Urothelium cell line (cell line): ENCODE data around the gene RABL3.
"Not testable (repeated sequence)": the region's sequence is repeated elsewhere in the genome, so short reads cannot be mapped to it uniquely, and the experiment has no call there.

ENCODE experiments used
- DNase-seq: peaks from one replicate; pipeline ENCODE4 v3.0.0; 2011; ENCODE audit warnings: low spot score, mixed read lengths
- FAIRE-seq: peaks from 2 replicates; lab custom pipeline; 2011; peaks lifted over from hg19 to GRCh38; lab: Jason Lieb, UNC

Gene RABL3

DNA sequence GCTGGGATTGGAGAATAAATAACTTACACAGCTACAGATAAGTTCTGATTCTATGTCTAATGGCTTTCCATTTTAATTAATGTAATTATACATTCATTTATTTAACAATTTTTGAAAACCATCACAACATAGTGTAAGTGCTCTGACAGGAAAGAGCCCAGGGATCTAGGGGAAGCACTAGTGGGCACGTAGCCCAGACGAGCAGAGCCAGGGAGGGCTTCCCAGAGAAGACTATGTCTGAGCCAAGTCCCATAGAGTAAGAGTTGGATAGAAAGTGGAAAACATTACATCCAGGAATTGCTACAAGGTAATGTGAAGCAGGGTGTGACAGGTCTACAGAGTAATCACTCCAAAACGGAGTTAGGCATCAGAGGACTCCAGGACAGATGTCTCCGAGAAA, 57.4 kb downstream of the RABL3 start:
- DNase-seq (no peak), FAIRE-seq (no peak)

DNA sequence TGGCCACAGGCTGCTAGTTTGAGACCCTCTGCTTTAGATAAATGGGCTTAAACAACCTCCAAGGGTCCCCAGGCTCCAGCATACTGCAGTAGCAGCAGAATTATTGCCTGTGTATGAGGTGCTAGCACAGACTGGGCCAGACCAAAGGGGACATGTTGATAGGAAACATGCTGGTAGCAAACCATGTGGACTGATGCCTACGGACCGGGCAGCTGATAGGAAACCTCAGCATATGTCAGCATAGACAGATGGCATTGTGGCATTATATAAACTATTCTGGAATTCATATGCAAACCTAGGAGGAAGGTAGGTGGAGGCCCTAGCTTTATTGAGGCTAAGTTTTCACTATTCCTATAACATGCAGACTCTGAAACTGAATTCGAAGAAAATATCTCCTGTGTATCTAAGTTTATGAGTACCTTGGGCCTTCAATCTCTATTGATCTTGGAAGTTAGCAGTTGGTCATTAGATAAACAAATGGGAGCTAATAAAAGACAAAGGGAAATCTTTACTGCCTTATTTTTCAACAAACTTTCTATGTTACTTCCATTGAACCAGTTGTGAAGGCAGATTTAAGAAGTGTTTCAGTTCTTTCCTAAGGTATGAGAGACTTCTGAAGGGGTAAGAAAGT, 58.5 kb downstream of the RABL3 start:
- DNase-seq (no peak), FAIRE-seq (no peak)

DNA sequence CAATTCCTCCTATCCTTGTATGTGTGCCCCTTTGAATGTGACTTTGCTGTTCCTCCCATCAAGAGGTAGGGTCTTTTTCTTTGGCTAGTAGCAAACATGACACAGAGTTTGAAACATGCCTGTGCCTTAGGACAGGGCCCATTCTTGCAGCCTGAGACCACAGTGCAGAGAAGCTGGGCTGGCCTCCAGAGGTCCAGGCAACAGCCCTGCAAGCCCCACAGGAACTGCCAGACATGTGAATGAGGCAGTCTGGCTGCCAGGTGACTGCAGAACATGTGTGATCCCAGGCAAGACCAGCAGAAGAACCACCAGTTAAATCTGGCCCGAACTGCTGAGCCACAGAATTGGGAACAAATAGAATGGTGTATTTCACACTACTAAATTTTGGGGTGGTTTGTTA, 59.1 kb downstream of the RABL3 start:
- FAIRE-seq (no peak), DNase-seq (no peak)

- no peak for DNase-seq
- no peak for FAIRE-seq
Measured at GRCh38 chr3:120682095-120682681, 60.1 kb downstream of the RABL3 start, which contains the start of gene HGD. Gene HGD (minus strand): TSS chr3:120682239. CDS start chr3:120682111, 128 bp downstream.

DNA sequence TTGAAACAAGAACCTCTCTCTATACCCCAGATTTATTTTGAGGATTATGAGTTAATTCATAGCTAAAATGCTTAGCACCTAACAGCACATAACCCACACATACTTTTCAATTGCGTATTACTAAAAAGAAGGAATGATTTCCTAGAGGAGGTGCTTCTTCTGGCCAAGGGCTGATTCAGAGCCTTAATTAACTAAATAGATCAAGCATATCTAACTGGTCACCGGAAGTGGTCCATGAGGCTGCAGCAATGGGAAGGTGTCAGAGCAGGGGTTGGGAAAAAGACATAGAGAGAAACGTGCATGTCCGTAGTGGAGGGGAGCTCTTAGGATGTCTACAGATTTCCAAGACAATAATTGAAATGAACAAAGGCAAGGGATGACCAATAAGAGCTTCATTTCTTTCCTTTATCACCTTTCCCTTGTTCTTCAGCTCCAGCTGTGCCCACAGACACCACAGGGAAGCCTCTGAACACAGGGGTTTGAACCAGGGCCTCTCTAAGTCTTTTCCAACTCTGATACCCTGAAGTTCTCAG, 60.7 kb downstream of the RABL3 start:
- FAIRE-seq (no peak), DNase-seq (no peak)

GRCh38 chr3:120681018-120681417, 61.3 kb downstream of the RABL3 start:
- no peak for FAIRE-seq
- no peak for DNase-seq

DNA sequence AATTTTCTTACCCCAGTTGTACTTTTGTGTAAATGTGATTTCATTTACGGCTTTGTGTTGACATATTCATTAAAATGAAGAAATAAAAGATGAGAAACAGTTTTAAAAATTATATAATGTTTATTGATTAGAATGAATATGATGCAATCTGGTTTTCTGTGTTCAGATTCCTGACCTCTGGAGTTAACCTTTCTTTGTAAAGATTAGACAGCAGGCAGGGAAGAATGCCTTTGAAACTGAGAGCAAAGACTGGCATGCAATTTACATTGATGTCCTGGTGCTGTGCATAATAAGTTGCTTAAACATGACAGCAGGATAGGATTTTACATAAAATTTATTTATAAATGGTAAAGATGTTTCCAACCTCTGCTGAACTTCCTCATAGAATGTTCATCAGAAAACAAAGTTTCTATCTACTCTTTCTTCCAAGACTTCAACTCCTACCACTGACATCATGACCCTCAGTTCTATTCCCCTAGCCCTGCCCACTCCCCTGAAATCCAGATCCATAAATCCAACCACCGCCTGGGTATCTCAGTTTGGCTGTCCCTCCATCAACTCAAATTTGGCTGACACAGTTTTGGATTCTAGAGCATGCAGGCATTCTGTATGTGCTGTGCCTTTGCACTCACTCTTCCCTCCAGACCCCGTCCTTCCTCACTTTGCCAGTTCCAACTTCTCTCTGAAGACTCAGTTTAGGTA, 62.0 kb downstream of the RABL3 start:
- FAIRE-seq, result no peak
- no peak for DNase-seq

DNA sequence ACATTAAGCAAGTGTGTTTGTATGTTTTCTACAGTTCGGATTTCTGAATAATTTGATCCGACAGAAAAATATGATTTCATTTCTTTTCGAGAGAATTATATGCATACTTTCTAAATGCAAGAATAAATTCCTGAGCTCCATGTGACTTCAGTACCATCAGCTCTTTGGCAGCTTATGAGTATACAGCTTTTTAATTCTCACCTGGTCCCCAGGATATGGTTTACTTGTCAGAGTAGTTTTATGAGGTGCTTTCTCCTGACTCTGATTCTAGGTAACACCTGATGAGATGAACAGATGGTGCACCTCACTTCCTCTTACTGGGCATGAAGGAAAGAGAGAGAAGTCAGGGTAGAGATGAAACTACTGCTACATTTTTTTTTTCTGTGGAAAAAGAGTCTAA, 63.3 kb downstream of the RABL3 start:
- DNase-seq (no peak), FAIRE-seq (no peak)

- FAIRE-seq (no peak), DNase-seq (peak; percentile 16)
Measured at GRCh38 chr3:120678331-120678947, 63.9 kb downstream of the RABL3 start.

DNA sequence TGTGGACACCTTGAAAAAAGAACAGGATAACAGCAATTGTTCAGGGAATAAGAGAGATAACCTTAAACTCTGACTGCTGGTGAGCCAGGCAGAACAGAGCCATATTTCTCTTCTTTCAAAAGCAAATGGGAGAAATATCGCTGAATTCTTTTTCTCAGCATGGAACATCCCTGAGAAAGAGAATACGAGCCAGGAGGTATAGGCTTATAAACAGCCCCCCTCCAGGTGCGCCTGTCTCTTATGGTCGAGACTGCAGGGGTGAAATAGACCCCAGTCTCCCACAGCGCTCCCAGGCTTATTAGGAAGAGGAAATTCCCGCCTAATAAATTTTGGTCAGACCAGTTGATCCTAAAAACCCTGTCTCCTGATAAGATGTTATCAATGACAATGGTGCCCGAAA, 65.1 kb downstream of the RABL3 start:
- not testable (repeated sequence) for FAIRE-seq

GRCh38 chr3:120673116-120673515, 69.2 kb downstream of the RABL3 start:
- no peak for DNase-seq
- no peak for FAIRE-seq

More for the DNA sequence above, 65.1 kb downstream of the RABL3 start:
- DNase-seq, result not testable (repeated sequence)

DNA sequence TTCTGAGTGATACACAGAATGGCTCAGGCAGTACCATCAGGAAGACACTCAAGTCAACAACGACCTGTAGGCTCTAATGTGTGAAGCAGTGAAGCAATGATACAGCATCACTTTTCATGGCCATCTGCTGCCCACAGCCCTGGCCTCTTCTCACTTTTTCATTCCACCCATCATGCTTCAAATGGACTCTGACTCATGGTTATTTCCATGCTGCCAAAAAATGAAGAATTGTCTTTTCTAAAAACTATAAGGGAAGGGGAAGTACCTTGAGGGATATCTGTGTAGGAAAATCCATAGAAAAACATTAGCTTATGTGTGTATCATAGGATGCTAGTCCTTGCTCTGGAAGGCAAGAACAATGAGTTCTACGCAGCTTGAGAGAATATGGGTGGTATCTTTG, 71.7 kb downstream of the RABL3 start:
- DNase-seq (no peak), FAIRE-seq (no peak)

- DNase-seq (no peak), FAIRE-seq (no peak)
Measured at GRCh38 chr3:120664926-120665325, 77.4 kb downstream of the RABL3 start.

GRCh38 chr3:120661945-120662344, 80.4 kb downstream of the RABL3 start:
- FAIRE-seq, result no peak
- DNase-seq, result no peak

- FAIRE-seq (no peak), DNase-seq (no peak)
Measured at GRCh38 chr3:120661106-120661905, 81.0 kb downstream of the RABL3 start.

- DNase-seq, result no peak
- FAIRE-seq, result no peak
Measured at GRCh38 chr3:120659834-120660233, 82.5 kb downstream of the RABL3 start.

GRCh38 chr3:120659285-120659684, 83.0 kb downstream of the RABL3 start:
- FAIRE-seq, result no peak

DNA sequence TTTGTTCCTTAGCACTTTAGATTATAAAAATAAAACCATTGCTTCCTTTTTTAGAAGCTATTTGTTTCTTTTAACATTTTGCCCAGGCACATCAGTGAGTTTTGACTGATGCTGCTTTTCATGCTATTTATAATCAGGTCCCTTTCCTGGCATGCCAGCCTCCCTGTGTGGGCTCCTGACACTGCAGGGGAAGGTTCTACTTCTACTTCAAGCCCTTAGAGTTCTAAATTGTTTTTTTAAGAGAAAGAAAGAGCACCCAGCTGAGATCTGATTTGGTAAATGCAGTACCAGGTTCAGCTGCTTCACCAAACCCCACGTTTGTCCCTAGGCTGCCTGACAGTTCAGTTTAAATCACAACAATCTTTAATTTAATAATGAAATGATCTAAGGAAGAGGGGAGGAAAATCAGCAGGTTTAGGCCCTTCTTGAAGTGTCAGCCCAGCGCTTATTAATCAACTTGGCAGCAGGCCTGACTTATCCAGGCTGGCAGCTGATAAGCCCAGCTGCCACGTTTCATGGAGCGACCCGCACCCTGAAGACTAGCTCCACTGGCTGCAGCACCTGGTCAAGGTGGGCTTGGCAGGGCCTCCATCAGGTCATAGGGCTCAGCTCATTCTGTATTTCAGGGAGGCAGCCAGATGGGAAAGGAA, 89.3 kb downstream of the RABL3 start:
- DNase-seq (no peak), FAIRE-seq (no peak)

More at GRCh38 chr3:120659285-120659684, 83.0 kb downstream of the RABL3 start:
- DNase-seq, result no peak

DNA sequence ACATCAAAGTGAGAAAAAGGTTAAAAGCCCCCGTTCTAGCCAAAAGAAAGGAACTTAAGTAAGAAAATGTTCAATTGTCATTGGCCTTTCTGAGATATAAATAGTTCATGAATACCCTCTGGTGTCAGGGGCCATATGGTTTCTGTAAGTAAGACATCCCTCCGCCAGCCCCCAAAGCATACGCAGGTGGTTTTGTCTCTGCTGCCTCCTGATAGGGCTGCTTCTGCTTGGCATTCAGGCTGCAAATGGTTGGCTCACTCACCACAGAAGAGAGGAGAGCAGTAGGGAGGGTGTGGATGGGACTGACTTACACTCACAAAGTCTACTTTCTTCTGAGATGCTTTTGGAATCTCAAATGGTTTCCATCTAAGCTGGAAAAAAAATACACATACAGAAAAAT, 90.0 kb downstream of the RABL3 start:
- DNase-seq, result no peak
- FAIRE-seq, result no peak

DNA sequence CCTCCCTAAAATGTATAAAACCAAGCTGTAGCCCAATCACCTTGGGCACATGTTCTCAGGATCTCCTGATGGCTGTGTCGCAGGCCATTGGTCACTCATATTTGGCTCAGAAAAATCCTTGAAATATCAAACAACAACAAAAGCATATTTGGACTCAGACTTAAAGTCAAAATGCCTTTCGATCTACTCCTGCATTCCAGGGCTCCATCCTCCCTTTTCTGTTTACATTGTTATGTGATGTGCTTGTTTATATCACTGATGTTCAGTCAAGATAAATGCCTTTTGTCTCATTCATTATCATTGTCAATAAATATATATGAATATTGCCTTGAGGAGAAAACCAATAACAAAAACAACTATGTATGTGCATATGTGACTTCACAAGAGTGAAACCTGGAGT, 92.0 kb downstream of the RABL3 start:
- no peak for DNase-seq
- FAIRE-seq, result no peak
